Thyroid gland (tissue), 4 donors: ENCODE results near the gene TTC34.
"Not testable (repeated sequence)": the region's sequence is repeated elsewhere in the genome, so short reads cannot be mapped to it uniquely, and the experiment has no call there.

Experiments
- POLR2A ChIP-seq, 2 donors: fragments of 450-650 bp; IDR thresholded peaks; one replicate each; pipeline ENCODE4 v1.6.1; 2017; ENCODE audit warnings: antibody characterized with exemption in 2 of 2, mild to moderate bottlenecking in 2 of 2, moderate library complexity in 1 of 2
- TF ChIP-seq, protein P1 (sequence below), 6 experiments: fragments of 200-600 bp in 3 of 6; fragments of 450-650 bp in 3 of 6; sonication (generic) in 3 of 6; IDR thresholded peaks; one replicate each; pipeline ENCODE4 v1.5.1; 2016 to 2019; ENCODE audit warnings: antibody characterized with exemption in 6 of 6, mild to moderate bottlenecking in 2 of 6, inconsistent platforms in 1 of 6, moderate library complexity in 1 of 6

GRCh38 chr1:2752503-2752902, 49.0 kb downstream of the TTC34 start:
- TF ChIP-seq POLR2A (IDR thresholded peaks at IDR 0.05) = not testable (repeated sequence)
- TF ChIP-seq, protein P1, sequence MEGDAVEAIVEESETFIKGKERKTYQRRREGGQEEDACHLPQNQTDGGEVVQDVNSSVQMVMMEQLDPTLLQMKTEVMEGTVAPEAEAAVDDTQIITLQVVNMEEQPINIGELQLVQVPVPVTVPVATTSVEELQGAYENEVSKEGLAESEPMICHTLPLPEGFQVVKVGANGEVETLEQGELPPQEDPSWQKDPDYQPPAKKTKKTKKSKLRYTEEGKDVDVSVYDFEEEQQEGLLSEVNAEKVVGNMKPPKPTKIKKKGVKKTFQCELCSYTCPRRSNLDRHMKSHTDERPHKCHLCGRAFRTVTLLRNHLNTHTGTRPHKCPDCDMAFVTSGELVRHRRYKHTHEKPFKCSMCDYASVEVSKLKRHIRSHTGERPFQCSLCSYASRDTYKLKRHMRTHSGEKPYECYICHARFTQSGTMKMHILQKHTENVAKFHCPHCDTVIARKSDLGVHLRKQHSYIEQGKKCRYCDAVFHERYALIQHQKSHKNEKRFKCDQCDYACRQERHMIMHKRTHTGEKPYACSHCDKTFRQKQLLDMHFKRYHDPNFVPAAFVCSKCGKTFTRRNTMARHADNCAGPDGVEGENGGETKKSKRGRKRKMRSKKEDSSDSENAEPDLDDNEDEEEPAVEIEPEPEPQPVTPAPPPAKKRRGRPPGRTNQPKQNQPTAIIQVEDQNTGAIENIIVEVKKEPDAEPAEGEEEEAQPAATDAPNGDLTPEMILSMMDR (IDR thresholded peaks at IDR 0.05) = not testable (repeated sequence)
